ENCODE results near the gene NEU4.
A peak's percentile ranks its signal among the peaks of the same experiment; 100 is the strongest.

Gene NEU4

DNA sequence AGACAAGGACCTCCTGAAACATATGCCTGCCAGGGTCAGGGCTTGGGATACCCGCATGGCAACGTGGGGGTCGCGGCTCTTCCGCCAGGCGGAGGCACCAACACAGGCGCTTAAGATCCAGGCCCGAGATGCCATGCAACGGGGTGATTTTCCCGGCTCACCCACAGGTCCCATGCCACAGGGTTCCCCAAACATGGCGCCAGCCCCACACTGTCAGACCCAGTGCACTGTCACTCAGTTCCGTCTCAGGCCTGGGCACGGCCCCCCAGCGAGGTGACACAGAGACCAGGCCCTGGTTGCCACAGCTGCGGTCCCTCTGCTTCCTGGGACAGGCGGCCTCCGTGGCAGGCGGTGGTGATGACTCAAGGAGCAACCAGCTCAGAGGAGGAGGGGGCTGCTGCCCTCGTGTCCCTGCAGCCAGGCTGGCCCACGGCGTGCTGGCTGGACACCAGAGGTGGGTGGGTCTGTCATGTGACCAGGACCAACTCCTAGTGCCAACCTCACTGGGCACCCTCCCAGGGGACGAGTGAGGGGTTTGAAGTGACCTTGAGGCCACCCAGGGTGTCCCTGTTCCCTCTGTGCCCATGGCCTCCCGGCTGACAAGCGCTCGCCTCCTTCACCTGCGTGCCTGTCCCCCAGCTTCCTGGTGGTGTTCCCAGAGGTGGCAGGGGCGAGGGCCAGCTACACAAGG, 44.8 kb downstream of the NEU4 start:
- DNase-seq (ENCODE audit: low spot score), result no peak

DNA sequence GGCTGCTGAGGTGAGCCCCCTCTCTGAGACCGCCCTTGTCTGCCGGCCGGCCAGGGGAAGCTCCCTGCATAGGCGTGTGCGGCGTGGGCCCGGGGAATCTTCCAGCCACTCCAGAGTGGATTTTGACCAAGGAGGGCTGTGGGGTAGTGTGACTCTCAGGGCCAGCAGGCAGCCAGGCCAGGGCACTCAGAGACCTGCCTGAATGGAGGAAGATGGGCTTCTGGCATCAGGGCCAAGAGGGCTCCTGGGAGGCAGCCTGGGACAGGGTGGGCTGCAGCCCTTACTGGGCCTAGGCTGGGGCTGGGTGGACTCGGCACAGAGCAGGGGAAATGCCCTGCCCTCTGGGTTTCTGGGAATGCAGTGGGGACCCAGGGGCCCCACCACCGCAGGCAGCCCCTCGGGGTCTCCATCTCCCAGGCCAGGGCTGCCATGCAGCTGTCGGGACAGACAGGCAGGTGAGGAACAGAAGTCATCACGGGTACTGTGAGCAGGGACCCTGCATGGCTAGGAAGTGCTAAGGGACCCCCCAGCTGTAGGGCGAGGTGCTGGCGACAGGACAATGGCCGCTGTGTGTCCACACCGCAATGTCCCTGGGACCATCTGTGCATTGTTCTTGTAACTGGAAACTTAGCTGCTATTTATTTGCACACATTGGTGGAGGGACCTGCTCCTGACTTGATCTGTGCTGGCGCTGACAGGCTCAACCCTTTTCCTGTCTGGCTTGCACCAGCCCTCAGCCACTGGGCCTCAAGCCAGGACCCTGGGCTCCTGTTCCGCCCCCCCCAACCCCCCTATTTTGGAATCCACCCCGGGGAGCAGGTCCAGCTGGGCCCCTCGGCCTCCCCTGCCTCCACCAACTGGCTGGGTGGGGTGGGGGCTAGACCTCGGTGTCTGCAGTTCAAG, 45.6 kb downstream of the NEU4 start:
- no peak for DNase-seq (ENCODE audit: low spot score)

DNA sequence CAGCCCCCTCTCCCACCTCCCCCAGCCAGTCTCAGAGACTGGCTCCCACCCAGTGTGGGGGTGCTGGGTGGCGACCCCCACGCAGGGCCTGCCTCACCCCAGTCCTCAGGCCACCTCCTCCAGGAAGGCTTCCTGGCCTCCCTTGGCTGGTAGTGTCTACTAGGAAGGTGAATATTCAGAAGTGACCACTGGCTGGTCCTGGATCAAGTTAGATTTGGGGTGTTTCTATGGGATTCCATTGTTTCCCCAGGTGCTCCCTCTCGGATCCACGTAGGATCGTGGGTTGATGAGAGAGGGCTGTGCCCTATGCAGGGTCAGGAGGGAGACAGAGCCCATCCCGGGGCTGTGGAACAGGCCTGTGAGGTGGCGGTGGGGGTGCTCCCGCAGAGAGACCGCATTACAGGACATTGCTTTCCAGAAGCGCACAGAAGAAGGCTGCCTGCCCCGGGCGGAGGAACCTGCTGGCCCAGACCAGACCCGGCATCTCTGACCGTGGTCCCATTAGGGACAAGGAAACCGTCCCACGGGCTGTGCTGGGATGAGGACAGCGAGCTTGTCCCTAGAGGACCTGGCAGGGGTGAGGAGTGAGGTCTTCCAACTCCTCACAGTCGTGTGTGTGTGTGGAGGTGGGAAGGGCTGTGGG, 46.4 kb downstream of the NEU4 start:
- DNase-seq (ENCODE audit: low spot score), result no peak

DNA sequence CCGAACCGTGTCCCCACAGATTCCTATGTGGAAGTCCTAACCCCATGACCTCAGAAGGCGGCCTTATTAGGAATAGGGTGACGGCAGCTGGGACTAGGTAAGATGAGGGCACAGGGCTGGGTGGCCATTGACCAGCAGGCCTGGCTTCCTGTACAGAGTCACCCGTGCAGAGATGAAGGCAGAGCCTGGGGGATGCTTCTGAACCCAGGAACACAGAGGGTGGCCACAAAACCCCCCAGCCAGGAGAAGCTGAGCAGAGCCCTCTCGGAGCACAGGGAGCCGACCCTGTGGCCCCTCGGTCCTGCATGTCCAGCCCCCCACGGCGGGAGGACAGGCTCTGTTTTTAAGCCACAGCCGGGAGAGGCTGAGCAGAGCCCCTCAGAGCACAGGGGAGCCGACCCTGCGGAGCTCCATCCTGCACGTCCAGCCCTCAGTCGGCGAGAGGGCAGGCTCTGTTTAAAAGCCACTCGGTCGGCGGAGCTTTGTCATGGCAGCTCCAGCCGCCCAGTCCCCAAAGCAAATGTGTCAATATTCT, 47.0 kb downstream of the NEU4 start:
- DNase-seq (ENCODE audit: low spot score), result no peak

DNA sequence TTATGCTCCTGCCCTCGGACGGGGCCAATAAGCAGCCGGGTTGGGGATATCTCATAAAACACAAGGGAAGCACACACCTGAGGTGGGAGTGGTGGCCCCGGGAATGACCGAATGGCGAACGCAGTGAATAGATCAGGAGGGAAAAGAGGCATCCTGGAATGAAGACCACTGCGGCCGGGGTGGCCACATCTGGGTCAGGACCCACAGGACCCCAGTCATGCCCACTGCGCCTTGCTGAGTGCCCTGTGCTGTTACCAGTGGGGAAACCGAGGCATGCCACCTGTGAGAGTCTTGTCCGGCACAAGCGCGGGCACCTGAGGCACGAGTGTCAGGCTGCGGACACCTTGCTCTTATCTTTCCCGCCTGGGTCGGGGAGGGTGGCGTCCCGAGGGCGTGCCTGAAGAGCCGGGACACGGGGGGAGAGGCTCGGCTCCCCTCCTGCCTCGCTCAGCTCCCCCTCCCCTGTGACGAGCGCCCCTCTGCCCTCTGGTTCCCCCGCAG, 48.1 kb downstream of the NEU4 start:
- no peak for DNase-seq (ENCODE audit: low spot score)

DNA sequence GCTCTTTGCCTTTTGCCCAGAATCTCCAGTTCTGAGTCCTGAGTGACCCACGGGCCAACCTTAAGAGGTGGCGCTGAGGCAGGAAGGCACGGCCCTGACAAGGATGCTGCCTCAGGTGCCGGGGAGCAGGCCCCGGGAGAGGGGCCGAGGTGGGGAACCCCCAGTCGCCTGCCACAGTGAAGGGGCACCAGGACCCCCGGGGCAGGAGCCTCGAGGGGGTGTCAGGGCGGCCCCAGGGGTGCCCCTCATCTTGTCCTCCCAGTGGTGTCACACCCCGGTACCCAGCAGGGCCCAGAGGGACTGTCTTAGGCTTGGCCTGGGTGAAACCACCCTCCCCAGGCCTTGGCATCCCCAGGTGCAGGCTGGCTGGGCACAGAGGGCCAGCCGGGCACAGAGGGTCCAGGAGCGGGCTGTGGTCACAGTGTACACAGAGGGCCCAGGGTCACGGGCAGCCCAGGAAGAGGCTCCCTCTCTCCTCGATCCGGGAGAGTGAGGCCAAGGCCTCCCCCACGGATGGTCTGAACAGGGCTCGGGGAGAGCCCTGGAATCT, 48.7 kb downstream of the NEU4 start:
- DNase-seq (ENCODE audit: low spot score), result no peak

DNA sequence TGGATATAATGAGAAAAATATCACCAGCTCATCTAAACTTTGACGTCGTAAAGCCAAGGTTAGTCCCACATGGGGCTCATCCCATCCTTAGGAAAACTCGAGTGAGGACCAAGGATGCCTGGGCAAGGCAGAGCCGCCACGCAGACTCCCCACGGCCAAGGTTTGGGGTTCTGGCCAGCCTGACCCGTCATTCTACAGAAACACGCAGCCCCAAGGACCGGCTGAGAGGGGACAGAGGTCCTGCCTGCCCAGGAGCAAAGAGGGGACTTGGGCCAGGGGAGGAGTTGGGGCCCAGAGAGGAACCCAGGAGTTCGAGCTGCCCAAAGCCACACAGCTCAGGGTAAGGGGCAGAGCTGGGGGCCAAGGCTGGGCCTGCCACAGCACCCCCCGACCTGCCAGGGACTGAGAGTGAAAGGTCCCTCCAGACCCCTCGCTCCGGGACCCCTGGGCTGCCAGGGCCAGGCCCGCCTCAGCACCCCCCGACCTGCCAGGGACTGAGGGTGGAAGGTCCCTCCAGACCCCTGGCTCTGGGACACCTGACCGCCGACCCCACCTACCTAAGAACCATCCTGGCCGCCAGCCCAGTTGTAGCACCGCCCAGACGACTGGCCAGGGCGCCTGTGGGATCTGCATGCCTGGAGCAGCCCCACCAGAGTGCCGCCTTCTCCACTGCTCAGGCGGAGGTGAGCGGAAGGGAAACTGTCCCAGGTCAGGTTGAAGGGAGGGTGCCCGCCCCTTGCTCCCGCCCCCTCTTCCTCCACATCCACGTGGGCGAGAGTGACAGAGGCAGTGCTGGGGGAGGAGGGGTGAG, 49.4 kb downstream of the NEU4 start, which contains the start of gene PDCD1:
TSS of gene PDCD1 (minus strand) at position 689 of the 811 bp plus-strand sequence. CDS start at position 633, 56 bp downstream.
- DNase-seq (ENCODE audit: low spot score), result no peak

DNA sequence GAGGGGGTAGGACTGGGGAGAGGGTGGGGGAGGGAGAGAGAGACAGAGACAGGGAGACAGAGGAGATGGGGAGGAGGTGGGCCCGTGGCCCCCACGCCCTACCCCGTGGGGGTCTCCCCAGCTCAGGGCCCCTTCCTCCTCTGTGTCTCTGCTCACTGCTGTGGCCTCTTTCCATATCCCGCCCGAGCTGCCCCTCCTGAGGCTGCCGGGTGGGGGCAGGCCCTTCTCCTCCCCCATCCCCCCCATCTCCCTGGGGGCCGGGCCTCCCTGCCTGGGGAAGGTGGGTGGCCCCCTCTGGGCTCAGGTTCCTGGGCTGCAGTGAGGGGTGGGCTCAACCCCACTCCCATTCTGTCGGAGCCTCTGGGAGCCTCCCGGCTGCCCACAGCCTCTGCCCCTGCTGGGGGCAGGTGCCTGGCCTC, 50.0 kb downstream of the NEU4 start:
- no peak for DNase-seq (ENCODE audit: low spot score)

DNA sequence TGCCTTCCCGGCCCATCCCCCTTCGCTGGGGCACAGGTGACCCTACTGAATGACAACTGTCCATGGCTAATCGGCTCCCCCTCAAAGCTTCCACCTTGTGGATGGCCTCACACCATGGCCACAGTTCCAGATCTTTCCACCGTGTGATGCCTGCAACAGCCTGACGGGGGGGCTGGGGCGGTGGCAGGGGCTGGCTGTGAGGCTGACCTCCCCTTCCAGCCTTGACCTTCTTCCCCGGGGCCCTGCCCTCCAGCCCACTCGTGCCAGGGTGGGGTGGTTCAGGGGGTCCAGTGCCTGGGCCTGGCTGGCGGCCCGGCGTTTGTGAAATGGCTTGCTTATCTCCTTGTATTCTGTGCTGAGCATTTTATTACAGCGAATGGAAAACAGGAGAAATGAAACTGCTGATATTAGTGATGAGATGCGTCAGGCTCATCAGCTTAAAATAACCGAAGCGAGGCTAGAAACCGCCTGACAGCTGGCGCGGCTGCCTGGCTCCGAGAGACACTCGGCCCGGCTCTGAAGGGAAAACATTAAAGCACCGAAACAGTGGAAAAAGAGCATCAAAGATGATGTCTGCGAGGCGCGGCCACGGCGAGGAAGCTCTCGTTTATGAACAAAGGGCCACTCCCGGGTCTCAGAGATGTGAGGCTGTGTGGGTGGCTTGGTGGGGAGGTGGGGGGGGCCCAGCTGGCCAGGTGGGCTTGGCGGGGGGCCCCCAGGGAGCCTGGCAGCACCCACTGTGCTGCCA, 50.6 kb downstream of the NEU4 start:
- peak; percentile 49 for DNase-seq (ENCODE audit: low spot score)

DNA sequence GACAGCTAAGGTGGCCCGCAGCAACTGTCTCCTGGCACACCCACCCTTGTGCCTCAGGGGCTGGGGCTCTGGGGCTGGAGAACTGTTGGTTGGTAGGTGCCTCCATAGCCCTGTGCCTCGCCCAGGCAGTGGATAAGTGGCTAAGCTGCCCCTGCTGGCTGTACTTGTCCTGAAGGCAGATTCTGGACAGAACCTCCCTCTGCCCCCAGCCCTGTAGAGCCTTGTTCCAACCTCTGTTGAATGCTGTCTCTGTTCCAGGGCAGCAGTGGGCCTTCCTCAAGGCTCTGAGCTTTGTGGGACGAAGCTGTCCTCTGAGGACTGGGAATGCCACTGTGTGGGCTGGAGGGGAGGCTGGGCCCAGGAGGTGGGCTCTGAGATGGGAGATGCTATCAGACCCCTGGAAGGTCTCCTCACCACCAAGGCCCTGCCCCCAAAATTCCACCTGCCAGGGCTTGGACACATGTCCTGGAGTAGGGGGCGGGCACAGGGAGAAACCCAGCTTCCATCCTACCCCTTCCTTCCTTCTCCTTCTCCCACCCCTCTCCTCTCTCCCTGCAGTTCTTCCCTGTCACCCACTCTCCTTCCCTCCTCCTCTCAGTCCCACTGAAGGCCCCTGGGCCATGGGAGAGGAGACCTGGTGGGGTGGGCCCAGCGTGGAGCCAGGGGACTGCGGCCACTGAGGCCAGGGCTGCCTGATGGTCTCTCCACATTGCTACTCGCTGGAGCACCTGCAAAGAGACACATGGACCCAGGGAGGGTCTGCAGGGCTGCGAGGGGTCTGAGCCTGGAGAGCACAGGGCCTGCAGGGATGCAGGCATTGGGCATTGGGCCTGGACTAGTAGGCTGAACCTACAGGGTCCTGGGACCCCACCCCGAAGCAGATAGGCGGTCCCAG, 51.4 kb downstream of the NEU4 start:
- no peak for DNase-seq (ENCODE audit: low spot score)

DNA sequence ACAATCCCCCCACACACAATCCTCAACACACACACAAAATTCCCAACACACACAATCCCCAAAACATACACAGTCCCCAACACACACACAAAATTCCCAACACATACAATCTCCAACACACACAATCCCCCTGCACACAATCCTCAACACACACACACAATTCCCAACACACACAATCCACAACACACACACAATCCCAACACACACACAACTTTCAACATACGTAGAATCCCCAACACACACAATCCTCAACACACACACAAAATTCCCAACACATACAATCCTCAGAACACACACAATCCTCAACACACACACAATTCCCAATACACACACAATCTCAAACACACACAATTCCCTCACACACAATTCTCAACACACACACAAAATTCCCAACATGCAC, 52.3 kb downstream of the NEU4 start:
- no peak for DNase-seq (ENCODE audit: low spot score)

DNA sequence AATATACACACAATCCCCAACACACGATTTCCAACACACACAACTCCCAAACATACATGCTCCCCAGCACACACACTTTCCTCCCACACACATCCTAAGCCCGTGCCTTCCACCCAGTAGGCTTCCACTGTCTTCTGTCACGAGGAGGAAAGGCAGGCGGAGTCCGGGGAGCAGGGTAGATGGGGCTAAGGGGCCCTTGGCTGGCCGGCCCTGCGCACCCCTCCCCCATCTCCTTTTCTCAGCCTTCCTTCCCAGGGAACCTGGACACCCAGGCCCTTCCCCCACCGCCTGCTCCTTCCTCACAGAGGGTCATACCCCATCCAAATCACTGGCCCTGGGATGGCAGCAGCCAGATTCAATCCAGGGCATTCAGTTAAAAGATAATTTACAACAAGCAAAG, 53.1 kb downstream of the NEU4 start:
- DNase-seq (ENCODE audit: low spot score), result no peak

DNA sequence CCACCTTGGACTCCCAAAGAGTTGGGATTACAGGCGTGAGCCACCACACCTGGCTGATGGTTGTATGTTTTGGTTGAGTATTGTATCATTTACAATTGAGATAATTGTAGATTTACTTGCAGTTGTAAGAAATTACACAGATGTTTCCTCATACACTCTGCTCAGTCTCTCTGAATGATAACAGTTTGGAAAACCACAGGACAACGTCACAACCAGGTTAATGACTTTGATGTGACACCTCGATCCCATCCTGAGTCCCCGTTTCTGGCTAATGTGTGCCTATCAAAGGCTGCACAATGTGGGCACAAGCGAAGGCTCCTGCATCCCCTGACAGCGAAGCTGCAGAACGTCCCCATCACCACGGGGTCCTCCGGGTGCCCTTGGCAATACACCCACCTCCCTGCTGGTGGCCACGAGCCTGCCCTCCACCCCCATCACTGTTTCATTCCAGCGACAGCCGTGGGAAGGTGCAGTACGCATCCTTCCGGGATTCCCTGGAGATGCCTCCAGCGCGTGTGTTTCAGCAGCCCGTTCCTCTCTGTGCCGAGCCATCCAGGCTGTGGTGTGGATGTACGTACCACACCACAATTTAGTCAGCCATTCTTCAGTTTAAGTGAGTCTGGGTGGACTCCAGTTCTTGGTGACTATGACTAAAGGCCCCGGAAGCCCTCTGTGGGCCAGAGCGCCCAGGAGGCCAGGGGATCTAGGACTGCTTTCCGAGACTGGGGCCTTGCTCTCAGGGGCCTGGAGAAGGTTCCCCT, 54.0 kb downstream of the NEU4 start:
- no peak for DNase-seq (ENCODE audit: low spot score)

DNA sequence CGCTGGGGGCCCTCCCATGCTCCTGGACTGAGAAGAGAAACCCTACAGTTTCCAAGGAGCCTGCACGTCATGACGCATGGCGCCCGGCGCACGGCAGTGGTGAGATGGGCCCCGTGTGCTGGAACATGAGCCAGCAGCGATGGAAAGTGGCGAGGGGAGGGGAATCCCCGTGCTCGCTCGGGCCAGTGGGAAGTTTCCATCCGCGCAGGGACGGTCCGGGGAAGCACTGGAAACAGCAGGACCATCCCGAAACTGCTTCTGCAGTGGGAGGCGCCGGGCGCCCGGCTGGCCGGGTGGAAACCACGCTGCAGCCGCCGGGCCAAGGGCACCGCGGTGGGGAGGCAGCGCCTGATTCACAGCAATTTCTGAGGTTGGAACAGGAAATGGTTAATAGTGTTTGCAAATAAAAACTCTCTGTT, 54.6 kb downstream of the NEU4 start:
- DNase-seq (ENCODE audit: low spot score), result no peak

DNA sequence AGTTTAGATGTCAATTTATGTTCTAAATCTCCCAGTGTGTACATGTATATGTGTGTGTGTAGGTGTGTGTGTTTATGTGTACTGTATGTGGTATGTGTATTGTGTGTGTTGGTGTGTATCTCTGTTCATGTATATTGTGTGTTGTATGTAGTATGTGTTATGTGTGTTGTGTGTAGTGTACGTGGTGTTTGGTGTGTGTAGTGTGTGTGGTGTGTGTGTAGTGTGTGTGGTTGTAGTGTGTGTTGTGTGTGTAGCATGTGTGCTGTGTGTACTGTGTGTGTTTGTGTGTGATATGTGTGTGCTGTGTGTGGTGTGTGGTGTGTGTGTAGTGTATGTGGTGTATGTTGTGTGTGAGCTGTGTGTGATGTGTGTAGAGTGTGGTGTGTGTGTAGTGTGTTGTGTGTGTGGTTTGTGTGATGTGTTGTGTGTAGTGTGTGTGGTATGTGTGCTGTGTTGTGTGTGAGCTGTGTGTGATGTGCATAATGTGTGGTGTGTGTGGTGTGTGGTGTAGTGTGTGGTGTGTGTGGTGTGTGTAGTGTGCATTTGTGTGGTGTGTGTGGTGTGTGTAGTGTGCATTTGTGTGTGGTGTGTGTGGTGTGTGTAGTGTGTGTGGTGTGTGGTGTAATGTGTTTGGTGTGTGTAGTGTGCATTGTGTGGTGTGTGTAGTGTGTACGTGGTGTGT, 55.3 kb downstream of the NEU4 start:
- no peak for DNase-seq (ENCODE audit: low spot score)

DNA sequence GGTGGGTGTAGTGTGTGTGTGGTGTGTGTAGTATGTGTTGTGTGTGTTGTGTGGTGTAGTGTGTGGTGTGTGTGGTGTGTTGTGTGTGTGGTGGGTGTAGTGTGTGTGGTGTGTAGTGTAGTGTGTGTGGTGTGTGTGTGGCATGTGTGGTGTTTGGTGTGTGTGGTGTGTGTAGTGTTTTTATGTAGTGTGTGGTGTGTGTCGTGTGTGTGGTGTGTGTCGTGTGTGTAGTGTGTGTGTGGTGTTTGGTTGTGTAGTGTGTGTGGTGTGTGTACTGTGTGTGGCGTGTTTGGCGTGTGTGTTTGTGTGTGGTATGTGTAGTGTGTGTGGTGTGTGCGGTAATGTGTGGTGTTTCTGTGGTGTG, 55.8 kb downstream of the NEU4 start:
- DNase-seq (ENCODE audit: low spot score), result no peak

DNA sequence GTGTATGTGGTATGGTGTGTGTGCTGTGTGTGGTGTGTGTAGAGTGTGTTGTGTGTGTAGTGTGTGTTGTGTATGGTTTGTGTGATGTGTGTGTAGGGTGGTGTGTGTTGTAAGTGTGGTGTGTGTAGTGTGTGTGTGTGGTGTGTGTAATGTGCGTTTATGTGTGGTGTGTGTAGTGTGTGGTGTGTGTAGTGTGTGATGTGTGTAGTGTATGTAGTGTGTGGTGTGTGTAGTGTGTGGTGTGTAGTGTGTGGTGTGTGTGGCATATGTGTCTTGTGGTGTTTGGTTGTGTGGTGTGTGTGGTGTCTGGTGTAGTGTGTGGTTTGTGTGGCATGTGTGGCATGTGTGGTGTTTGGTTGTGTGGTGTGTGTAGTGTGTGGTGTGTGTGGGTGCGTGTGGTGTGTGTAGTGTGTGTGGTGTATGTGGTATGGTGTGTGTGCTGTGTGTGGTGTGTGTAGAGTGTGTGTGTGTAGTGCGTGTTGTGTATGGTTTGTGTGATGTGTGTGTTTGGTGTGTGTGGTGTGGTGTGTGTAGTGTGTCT, 56.5 kb downstream of the NEU4 start:
- no peak for DNase-seq (ENCODE audit: low spot score)
